Measurements from ENCODE around the gene PACRG.

Gene PACRG

GRCh38 chr6:163165922-163166321, 438.1 kb downstream of the PACRG start:
- no peak for TF ChIP-seq CTCF (IDR thresholded peaks at IDR 0.05)
- DNase-seq (ENCODE audit: low spot score) = no peak
- no peak overlapping the region for H3K27ac ChIP-seq
- no peak overlapping the region for H3K4me3 ChIP-seq

- no peak for TF ChIP-seq CTCF (IDR thresholded peaks at IDR 0.05)
- DNase-seq (ENCODE audit: low spot score) = no peak
- no peak overlapping the region for H3K4me3 ChIP-seq
- no peak overlapping the region for H3K27ac ChIP-seq
Observed at GRCh38 chr6:163166507-163166906, 438.7 kb downstream of the PACRG start.

GRCh38 chr6:163169521-163169920, 441.7 kb downstream of the PACRG start:
- no peak overlapping the region for H3K4me3 ChIP-seq

DNA sequence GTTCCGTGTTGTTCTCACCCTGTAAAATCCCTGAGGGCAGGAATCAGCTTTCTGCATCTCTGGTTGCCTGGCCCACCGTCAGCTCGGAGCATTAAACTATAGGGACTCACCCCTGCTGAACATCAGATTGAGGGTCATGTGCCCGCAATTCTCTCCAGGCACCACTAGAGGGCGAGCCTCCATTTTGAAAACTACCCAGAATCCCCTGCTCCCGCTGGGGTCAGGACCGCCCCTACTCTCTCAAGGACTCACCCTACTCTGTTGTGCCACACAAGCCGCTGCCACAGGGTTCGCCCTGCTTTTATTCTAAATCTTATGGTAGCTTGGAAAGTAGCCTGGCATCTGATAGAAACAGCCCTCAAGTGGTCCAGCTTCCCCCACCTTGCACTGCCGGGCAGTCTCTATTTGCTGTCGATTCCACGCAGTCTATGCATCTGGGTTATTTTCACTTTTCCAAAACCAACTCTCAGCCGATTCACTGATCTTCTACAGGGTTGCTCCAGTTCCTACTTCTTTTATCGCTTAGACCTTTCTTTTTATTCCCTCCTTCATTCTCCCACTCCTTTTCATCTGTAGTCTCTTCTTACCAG, 442.6 kb downstream of the PACRG start:
- no peak for DNase-seq (ENCODE audit: low spot score)
- Histone ChIP-seq H3K27ac (no peak overlapping the region), H3K4me3 (no peak overlapping the region)
- no peak for TF ChIP-seq CTCF (IDR thresholded peaks at IDR 0.05)

More at GRCh38 chr6:163169521-163169920, 441.7 kb downstream of the PACRG start:
- no peak overlapping the region for H3K27ac ChIP-seq
- no peak for DNase-seq (ENCODE audit: low spot score)
- TF ChIP-seq CTCF (IDR thresholded peaks at IDR 0.05) = no peak

DNA sequence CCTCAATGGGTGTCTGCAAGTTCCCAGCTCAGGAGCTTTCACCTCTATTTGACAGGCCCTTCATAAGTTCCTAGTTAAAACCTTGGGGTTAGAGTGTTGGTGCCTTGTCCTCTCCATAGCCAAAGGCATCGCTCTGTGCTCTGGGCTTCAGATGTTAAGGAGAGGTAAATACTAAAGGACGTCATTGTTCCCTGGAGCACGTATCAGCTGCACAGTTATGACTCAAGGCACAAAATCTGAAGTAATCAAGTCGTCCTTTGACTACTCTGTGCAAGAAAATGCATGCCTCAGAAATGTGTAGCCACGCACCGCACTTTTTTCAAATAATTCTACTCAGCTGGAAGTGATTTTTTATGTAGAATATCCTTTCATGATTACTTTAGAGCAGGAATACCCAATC, 446.0 kb downstream of the PACRG start:
- TF ChIP-seq CTCF (IDR thresholded peaks at IDR 0.05) = no peak
- H3K4me3 ChIP-seq = no peak overlapping the region
- DNase-seq (ENCODE audit: low spot score) = no peak
- no peak overlapping the region for H3K27ac ChIP-seq

- H3K27ac ChIP-seq = no peak overlapping the region
- no peak for TF ChIP-seq CTCF (IDR thresholded peaks at IDR 0.05)
- DNase-seq (ENCODE audit: low spot score) = no peak
- no peak overlapping the region for H3K4me3 ChIP-seq
Observed at GRCh38 chr6:163175301-163175700, 447.5 kb downstream of the PACRG start.

DNA sequence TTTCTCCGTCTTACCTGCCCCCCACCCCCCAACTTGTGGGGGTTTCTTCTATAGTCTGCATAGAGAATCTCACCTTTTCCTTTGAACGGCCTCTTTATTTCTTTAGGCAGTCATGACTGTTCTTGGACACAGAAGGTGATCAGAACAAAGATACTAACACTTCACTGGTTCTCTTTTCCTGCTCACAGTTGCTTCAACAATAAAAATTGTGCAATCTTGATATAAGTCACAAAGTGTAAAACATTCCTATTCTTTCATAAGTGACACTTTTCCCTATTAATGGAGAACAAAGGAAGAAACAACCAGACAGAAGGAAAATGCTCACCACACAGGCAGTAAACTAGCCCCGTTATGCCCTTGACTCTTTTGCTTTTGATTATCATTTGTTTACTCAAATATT, 448.3 kb downstream of the PACRG start:
- Histone ChIP-seq H3K4me3 (no peak overlapping the region), H3K27ac (no peak overlapping the region)
- DNase-seq (ENCODE audit: low spot score) = no peak
- TF ChIP-seq CTCF (IDR thresholded peaks at IDR 0.05) = no peak
